ENCODE results near the gene HERC6.

- TF ChIP-seq POLR2A (IDR thresholded peaks at IDR 0.05; ENCODE audit: low read length) (no peak), GATA1 (IDR thresholded peaks at IDR 0.05; ENCODE audit: low read depth, low read length) (no peak)
These were observed 44.8 kb upstream of the HERC6 start for GRCh38 chr4:88333741-88334405.
